HepG2 (cell line): Measurements from ENCODE around the gene CACNA1D. TPM values are rescaled to one million over a fixed set of nuclear protein-coding genes. Genes with fewer than 3 reads are reported as not detected.

Experiments used
- ATAC-seq: fragments of 200-7000 bp; cut with Tn5 transposase; 3 replicates; pipeline ENCODE4 v1.9.1; 2020; ENCODE audit warnings: mild to moderate bottlenecking, moderate library complexity
- BruUV-seq: library from RNA; stranded (reverse); fragments of 400-500 nt; replicated peaks from 2 replicates; lab custom pipeline; 2021; lab: Mats Ljungman, UMichigan
- CTCF ChIA-PET: fragments of 300-600 bp; formaldehyde crosslinking; extraction: SDS; loops from one replicate; lab custom pipeline; 2021; ENCODE audit warnings: low total read pairs, inconsistent platforms, low intra/inter-chr PET ratio; lab: Yijun Ruan, JAX
- POLR2A ChIA-PET: fragments of 350-600 bp; sonication (Branson Sonifier 250); formaldehyde crosslinking; loops from one replicate; lab custom pipeline; 2020; ENCODE audit warnings: antibody characterized with exemption, inconsistent platforms; lab: Yijun Ruan, JAX
- DNase-seq: peaks from one replicate; pipeline ENCODE4 v3.0.0-alpha.2; 2015; ENCODE audit warnings: low spot score
- FAIRE-seq: peaks from 3 replicates; lab custom pipeline; 2011; peaks lifted over from hg19 to GRCh38; lab: Jason Lieb, UNC
- H2AFZ ChIP-seq: one replicate; pipeline ENCODE4 v1.6.1; 2011; ENCODE audit warnings: low read length, inconsistent platforms
- H3K27ac ChIP-seq: fragments of 300-600 bp; 3 replicates; pipeline ENCODE4 v1.8.0; 2011; ENCODE audit warnings: mixed run types, mild to moderate bottlenecking, mixed read lengths, low read length, inconsistent platforms; ENCODE audit not compliant: insufficient read depth; ENCODE audit errors: extremely low read length
- H3K27me3 ChIP-seq, 2 experiments: fragments of 200-600 bp in 1 of 2; 2 replicates in 1 of 2; 3 replicates in 1 of 2; pipeline versions ENCODE4 v1.6.0 to v1.8.0; 2011; ENCODE audit warnings: low read length in 2 of 2, mild to moderate bottlenecking in 2 of 2, moderate library complexity in 2 of 2, inconsistent platforms in 1 of 2; ENCODE audit not compliant: insufficient read depth in 2 of 2, control insufficient read depth in 1 of 2
- H3K36me3 ChIP-seq, 2 experiments: fragments of 200-600 bp in 1 of 2; replicated peaks in 1 of 2; 2 replicates in 1 of 2; 3 replicates in 1 of 2; pipeline versions ENCODE4 v1.5.1 to v1.8.0; 2011; ENCODE audit warnings: low read length in 2 of 2, inconsistent platforms in 1 of 2; ENCODE audit not compliant: insufficient read depth in 2 of 2, control insufficient read depth in 1 of 2
- H3K4me1 ChIP-seq: 2 replicates; pipeline ENCODE4 v1.5.1; 2012; ENCODE audit warnings: low read length, inconsistent platforms; ENCODE audit not compliant: insufficient read depth
- H3K4me2 ChIP-seq: 2 replicates; pipeline ENCODE4 v1.6.0; 2011; ENCODE audit warnings: low read depth, low read length, inconsistent platforms
- H3K4me3 ChIP-seq, 3 experiments: fragments of 200-600 bp in 1 of 3; sonication (generic), shearing (Covaris generic) in 1 of 3; replicated peaks in 1 of 3; 2 replicates each; pipeline ENCODE4 v1.5.1; 2011 to 2016; ENCODE audit warnings: low read length in 3 of 3, inconsistent platforms in 2 of 3, low read depth in 2 of 3, mild to moderate bottlenecking in 2 of 3, control low read depth in 1 of 3, mixed read lengths in 1 of 3; ENCODE audit not compliant: insufficient read depth in 1 of 3
- H3K79me2 ChIP-seq: one replicate; pipeline ENCODE4 v1.6.1; 2011; ENCODE audit warnings: low read length, inconsistent platforms; ENCODE audit not compliant: insufficient read depth
- H3K9ac ChIP-seq: 2 replicates; pipeline ENCODE4 v1.6.0; 2011; ENCODE audit warnings: mild to moderate bottlenecking, low read depth, low read length, inconsistent platforms; ENCODE audit not compliant: insufficient read depth
- H3K9me3 ChIP-seq: 2 replicates; pipeline ENCODE4 v1.5.1; 2012; ENCODE audit warnings: mild to moderate bottlenecking, low read length
- H4K20me1 ChIP-seq: 2 replicates; pipeline ENCODE4 v1.6.0; 2011; ENCODE audit warnings: inconsistent platforms, mild to moderate bottlenecking, low read length, moderate library complexity; ENCODE audit not compliant: insufficient read depth
- ATRX ChIP-seq: sonication (generic); formaldehyde crosslinking; IDR thresholded peaks from 2 replicates; pipeline ENCODE4 v1.4.0; 2020; ENCODE audit warnings: missing genetic modification reagents, borderline replicate concordance
- CEBPB ChIP-seq: IDR thresholded peaks from 2 replicates; pipeline ENCODE4 v1.6.1; 2011; ENCODE audit warnings: low read depth, low read length, improper control_type of control experiment, borderline replicate concordance
- HES4 ChIP-seq: sonication (generic); formaldehyde crosslinking; IDR thresholded peaks from 2 replicates; pipeline ENCODE4 v1.9.0; 2021; ENCODE audit warnings: mild to moderate bottlenecking, missing genetic modification reagents, borderline replicate concordance
- KLF9 ChIP-seq: IDR thresholded peaks from 2 replicates; pipeline ENCODE4 v1.6.1; 2016; ENCODE audit warnings: low read depth
- MLLT10 ChIP-seq: sonication (generic); formaldehyde crosslinking; IDR thresholded peaks from 2 replicates; pipeline ENCODE4 v1.4.0; 2020; ENCODE audit warnings: missing genetic modification reagents
- XBP1 ChIP-seq: sonication (generic); formaldehyde crosslinking; IDR thresholded peaks from 2 replicates; pipeline ENCODE4 v1.5.0; 2020; ENCODE audit warnings: missing genetic modification reagents
- ZNF180 ChIP-seq: sonication (generic); formaldehyde crosslinking; IDR thresholded peaks from 2 replicates; pipeline ENCODE4 v1.4.0; 2020; ENCODE audit warnings: low read depth, missing genetic modification reagents, borderline replicate concordance
- ZNF329 ChIP-seq: sonication (generic); formaldehyde crosslinking; IDR thresholded peaks from 2 replicates; pipeline ENCODE4 v1.9.0; 2021; ENCODE audit warnings: low read depth, mild to moderate bottlenecking, missing genetic modification reagents
- ZNF33A ChIP-seq: sonication (generic); formaldehyde crosslinking; IDR thresholded peaks from 2 replicates; pipeline ENCODE4 v1.5.1; 2020; ENCODE audit warnings: missing genetic modification reagents, mild to moderate bottlenecking, moderate library complexity, borderline replicate concordance
- ZNF34 ChIP-seq: sonication (generic); formaldehyde crosslinking; IDR thresholded peaks from 2 replicates; pipeline ENCODE4 v1.4.0; 2020; ENCODE audit warnings: mild to moderate bottlenecking, missing genetic modification reagents, borderline replicate concordance
- ZNF567 ChIP-seq: sonication (generic); formaldehyde crosslinking; IDR thresholded peaks from 2 replicates; pipeline ENCODE4 v1.8.1; 2023; ENCODE audit warnings: mild to moderate bottlenecking, missing genetic modification reagents, borderline replicate concordance
- ZNF674 ChIP-seq: sonication (generic); formaldehyde crosslinking; IDR thresholded peaks from 2 replicates; pipeline ENCODE4 v1.5.0; 2020; ENCODE audit warnings: low read depth, mild to moderate bottlenecking, missing genetic modification reagents
- ZSCAN30 ChIP-seq: sonication (generic); formaldehyde crosslinking; IDR thresholded peaks from 2 replicates; pipeline ENCODE4 v1.5.0; 2020; ENCODE audit warnings: mild to moderate bottlenecking, missing genetic modification reagents
- WGBS: methylation state at CpG from one replicate; pipeline ENCODE4 v1.1.6; 2017; ENCODE audit warnings: low lambda C conversion rate; 5-methylcytosine and 5-hydroxymethylcytosine counted together
- in situ Hi-C: cut with HindIII; loops from 2 replicates; pipeline ENCODE4 v1.10.0; 2017; ENCODE audit warnings: low pct_unique_long_range_greater_than_20kb; ENCODE audit not compliant: extremely low pct_ligation_motif_present
- intact Hi-C: fragments of 100-400 bp; cut with micrococcal nuclease; formaldehyde crosslinking; loops from one replicate; pipeline ENCODE4 v1.10.0; 2022; ENCODE audit not compliant: unreplicated experiment
- polyA plus RNA-seq, 8 experiments: library from polyadenylated mRNA; depleted of rRNA in 3 of 8; stranded (reverse) in 7 of 8; unstranded in 1 of 8; fragments of >200 nt; fragmentation: Illumina TruSeq in 4 of 8; extraction: Trizol in 4 of 8; gene quantifications; 2 replicates each; pipeline versions ENCODE4 v1.2.1 to v1.2.3, GENCODE V29; 2011 to 2016; ENCODE audit warnings: low read depth in 4 of 8, missing spikeins in 1 of 8, mixed read lengths in 1 of 8; ENCODE audit not compliant: insufficient read depth in 1 of 8
- total RNA-seq, 5 experiments: library from RNA; depleted of rRNA; stranded (reverse); fragments of >200 nt; fragmentation: Illumina TruSeq; extraction: Trizol; gene quantifications; 2 replicates each; pipeline ENCODE4 v1.2.3, GENCODE V29; 2016; ENCODE audit warnings: low read depth in 1 of 5
- TF ChIP-seq, protein P1 (sequence below): sonication (generic); formaldehyde crosslinking; IDR thresholded peaks from 2 replicates; pipeline ENCODE4 v1.9.0; 2022; ENCODE audit warnings: missing genetic modification reagents, mild to moderate bottlenecking, borderline replicate concordance
- TF ChIP-seq, protein P2 (sequence below): sonication (generic); formaldehyde crosslinking; IDR thresholded peaks from 2 replicates; pipeline ENCODE4 v1.5.0; 2020; ENCODE audit warnings: missing genetic modification reagents, mild to moderate bottlenecking, borderline replicate concordance
- TF ChIP-seq, protein P3 (sequence below): sonication (generic); formaldehyde crosslinking; IDR thresholded peaks from 2 replicates; pipeline ENCODE4 v1.5.0; 2020; ENCODE audit warnings: missing genetic modification reagents
- TF ChIP-seq, protein P4 (sequence below): sonication (generic); formaldehyde crosslinking; IDR thresholded peaks from 2 replicates; pipeline ENCODE4 v1.5.1; 2020; ENCODE audit warnings: missing genetic modification reagents, mild to moderate bottlenecking, borderline replicate concordance
- TF ChIP-seq, protein P5 (sequence below): sonication (generic); formaldehyde crosslinking; IDR thresholded peaks from 2 replicates; pipeline ENCODE4 v1.4.0; 2020; ENCODE audit warnings: missing genetic modification reagents

The CACNA1D gene
- total and polyA plus RNA-seq, 2 of the 13 experiments (the other 11 are each of a cell fraction or from before 2014, with no cell fraction given): 0.26 to 0.38 TPM

DNA sequence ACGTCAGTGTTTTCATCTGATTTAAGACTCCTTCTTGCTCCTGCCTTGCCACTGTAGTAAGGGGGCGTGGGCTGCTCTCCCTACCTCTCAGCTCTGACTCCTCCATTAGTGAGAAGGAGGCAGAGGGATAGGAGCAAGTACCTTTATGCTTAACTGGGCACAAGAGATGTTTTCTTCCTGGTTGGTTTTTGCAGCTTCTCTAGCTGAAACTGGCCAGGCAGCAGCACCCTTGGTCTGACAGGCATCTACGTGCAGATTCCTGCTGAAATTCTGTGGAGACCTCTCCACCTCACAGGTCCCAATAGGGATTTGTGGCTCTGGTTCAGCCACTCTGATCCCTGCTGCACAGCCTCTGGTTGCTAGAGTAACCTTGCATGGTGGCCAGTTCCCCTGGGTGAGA is 132.5 kb downstream of the CACNA1D start:
- ATAC-seq: no peak
- DNase-seq: no peak
- no peaks in the 10 kb centered on the region for H3K36me3 ChIP-seq
- WGBS: 23% methylated on average over 2 of the region's 3 CpGs
- H3K9ac ChIP-seq: no peak overlapping the region
- H3K4me2 ChIP-seq: no peak overlapping the region
- H3K79me2 ChIP-seq: no peaks in the 10 kb centered on the region
- no TSS peak for BruUV-seq
- H3K9me3 ChIP-seq: no peaks in the 10 kb centered on the region
- in situ Hi-C loops: no loop called here
- H3K27ac ChIP-seq: no peak overlapping the region
- H2AFZ ChIP-seq: no peak overlapping the region
- POLR2A ChIA-PET: no interaction called here
- no peaks in the 10 kb centered on the region for H4K20me1 ChIP-seq
- H3K4me3 ChIP-seq: no peak overlapping the region
- CTCF ChIA-PET: no interaction called here
- FAIRE-seq: no peak
- H3K4me1 ChIP-seq: peaks cover 9% of the 10 kb centered on the region
- no peak for TF ChIP-seq ZNF674 (CRISPR knock-in tag)
- TF ChIP-seq, protein P1, sequence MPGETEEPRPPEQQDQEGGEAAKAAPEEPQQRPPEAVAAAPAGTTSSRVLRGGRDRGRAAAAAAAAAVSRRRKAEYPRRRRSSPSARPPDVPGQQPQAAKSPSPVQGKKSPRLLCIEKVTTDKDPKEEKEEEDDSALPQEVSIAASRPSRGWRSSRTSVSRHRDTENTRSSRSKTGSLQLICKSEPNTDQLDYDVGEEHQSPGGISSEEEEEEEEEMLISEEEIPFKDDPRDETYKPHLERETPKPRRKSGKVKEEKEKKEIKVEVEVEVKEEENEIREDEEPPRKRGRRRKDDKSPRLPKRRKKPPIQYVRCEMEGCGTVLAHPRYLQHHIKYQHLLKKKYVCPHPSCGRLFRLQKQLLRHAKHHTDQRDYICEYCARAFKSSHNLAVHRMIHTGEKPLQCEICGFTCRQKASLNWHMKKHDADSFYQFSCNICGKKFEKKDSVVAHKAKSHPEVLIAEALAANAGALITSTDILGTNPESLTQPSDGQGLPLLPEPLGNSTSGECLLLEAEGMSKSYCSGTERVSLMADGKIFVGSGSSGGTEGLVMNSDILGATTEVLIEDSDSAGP: no peak
- TF ChIP-seq, protein P2, sequence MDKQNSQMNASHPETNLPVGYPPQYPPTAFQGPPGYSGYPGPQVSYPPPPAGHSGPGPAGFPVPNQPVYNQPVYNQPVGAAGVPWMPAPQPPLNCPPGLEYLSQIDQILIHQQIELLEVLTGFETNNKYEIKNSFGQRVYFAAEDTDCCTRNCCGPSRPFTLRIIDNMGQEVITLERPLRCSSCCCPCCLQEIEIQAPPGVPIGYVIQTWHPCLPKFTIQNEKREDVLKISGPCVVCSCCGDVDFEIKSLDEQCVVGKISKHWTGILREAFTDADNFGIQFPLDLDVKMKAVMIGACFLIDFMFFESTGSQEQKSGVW (CRISPR knock-in tag): no peak
- no peak for TF ChIP-seq XBP1 (CRISPR knock-in tag)
- TF ChIP-seq ZNF33A (CRISPR knock-in tag): no peak
- no peak for TF ChIP-seq ZNF567 (CRISPR knock-in tag)
- no peak for TF ChIP-seq KLF9
- TF ChIP-seq, protein P3, sequence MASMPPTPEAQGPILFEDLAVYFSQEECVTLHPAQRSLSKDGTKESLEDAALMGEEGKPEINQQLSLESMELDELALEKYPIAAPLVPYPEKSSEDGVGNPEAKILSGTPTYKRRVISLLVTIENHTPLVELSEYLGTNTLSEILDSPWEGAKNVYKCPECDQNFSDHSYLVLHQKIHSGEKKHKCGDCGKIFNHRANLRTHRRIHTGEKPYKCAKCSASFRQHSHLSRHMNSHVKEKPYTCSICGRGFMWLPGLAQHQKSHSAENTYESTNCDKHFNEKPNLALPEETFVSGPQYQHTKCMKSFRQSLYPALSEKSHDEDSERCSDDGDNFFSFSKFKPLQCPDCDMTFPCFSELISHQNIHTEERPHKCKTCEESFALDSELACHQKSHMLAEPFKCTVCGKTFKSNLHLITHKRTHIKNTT: no peak
- no peak for TF ChIP-seq ZNF329 (CRISPR knock-in tag)
- no peak for TF ChIP-seq ATRX (CRISPR knock-in tag)
- TF ChIP-seq ZNF180 (CRISPR knock-in tag): no peak
- no peak for TF ChIP-seq ZNF34
- TF ChIP-seq HES4 (CRISPR knock-in tag): no peak
- TF ChIP-seq, protein P4, sequence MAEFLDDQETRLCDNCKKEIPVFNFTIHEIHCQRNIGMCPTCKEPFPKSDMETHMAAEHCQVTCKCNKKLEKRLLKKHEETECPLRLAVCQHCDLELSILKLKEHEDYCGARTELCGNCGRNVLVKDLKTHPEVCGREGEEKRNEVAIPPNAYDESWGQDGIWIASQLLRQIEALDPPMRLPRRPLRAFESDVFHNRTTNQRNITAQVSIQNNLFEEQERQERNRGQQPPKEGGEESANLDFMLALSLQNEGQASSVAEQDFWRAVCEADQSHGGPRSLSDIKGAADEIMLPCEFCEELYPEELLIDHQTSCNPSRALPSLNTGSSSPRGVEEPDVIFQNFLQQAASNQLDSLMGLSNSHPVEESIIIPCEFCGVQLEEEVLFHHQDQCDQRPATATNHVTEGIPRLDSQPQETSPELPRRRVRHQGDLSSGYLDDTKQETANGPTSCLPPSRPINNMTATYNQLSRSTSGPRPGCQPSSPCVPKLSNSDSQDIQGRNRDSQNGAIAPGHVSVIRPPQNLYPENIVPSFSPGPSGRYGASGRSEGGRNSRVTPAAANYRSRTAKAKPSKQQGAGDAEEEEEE (CRISPR knock-in tag): no peak
- TF ChIP-seq MLLT10 (CRISPR knock-in tag): no peak
- TF ChIP-seq CEBPB: no peak
- no peak for TF ChIP-seq ZSCAN30 (CRISPR knock-in tag)
- TF ChIP-seq, protein P5, sequence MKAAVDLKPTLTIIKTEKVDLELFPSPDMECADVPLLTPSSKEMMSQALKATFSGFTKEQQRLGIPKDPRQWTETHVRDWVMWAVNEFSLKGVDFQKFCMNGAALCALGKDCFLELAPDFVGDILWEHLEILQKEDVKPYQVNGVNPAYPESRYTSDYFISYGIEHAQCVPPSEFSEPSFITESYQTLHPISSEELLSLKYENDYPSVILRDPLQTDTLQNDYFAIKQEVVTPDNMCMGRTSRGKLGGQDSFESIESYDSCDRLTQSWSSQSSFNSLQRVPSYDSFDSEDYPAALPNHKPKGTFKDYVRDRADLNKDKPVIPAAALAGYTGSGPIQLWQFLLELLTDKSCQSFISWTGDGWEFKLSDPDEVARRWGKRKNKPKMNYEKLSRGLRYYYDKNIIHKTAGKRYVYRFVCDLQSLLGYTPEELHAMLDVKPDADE (CRISPR knock-in tag): no peak
- no peaks in the 10 kb centered on the region for H3K27me3 ChIP-seq
- intact Hi-C loops: no loop called here
